ENCODE results near the gene MYBPH. TPM values are rescaled to one million over a fixed set of nuclear protein-coding genes. Genes with fewer than 3 reads are reported as not detected.

Gene MYBPH
- total RNA-seq, 4 donors from 2014 or later, result 0.37 TPM; not detected in 3

- ATAC-seq (ENCODE audit: low FRiP score), result no peak
- TF ChIP-seq, protein P1, sequence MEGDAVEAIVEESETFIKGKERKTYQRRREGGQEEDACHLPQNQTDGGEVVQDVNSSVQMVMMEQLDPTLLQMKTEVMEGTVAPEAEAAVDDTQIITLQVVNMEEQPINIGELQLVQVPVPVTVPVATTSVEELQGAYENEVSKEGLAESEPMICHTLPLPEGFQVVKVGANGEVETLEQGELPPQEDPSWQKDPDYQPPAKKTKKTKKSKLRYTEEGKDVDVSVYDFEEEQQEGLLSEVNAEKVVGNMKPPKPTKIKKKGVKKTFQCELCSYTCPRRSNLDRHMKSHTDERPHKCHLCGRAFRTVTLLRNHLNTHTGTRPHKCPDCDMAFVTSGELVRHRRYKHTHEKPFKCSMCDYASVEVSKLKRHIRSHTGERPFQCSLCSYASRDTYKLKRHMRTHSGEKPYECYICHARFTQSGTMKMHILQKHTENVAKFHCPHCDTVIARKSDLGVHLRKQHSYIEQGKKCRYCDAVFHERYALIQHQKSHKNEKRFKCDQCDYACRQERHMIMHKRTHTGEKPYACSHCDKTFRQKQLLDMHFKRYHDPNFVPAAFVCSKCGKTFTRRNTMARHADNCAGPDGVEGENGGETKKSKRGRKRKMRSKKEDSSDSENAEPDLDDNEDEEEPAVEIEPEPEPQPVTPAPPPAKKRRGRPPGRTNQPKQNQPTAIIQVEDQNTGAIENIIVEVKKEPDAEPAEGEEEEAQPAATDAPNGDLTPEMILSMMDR (IDR thresholded peaks at IDR 0.05), result no peak
- no peak for DNase-seq (ENCODE audit: low spot score)
These were observed 55.1 kb downstream of the MYBPH start for GRCh38 chr1:203120325-203121153.

Other genes starting within 250 kb of the MYBPH start
- 10 to 100 TPM; 12.4 to 25.2 (median 20.8) TPM for gene KLHL12, start 248.6 kb downstream of the MYBPH start, total RNA-seq
- 100 to 1,000 TPM in 1 of 4 donors, 10 to 100 TPM in 3; 79.0 to 117 (median 94.2) TPM for gene ADIPOR1, start 217.5 kb downstream of the MYBPH start, total RNA-seq
- gene CYB5R1, start 208.6 kb downstream of the MYBPH start, total RNA-seq, result 10 to 100 TPM; 34.3 to 57.4 (median 41.6) TPM
- 10 to 100 TPM; 69.2 to 75.8 (median 72.8) TPM for gene TMEM183A, start 168.5 kb downstream of the MYBPH start, total RNA-seq
- gene PPFIA4, start 149.3 kb downstream of the MYBPH start, total RNA-seq, result 1 to 10 TPM in 2 of 4 donors, under 1 TPM in 1, not detected in 1; 0.72 to 1.4 (median 1.2) TPM
- gene MYOG, start 89.8 kb downstream of the MYBPH start, total RNA-seq, result not detected
- gene ADORA1, start 48.1 kb downstream of the MYBPH start, total RNA-seq, result 1 to 10 TPM; 1.4 to 4.3 (median 2.6) TPM
- 100 to 1,000 TPM in 2 of 4 donors, 10 to 100 TPM in 1, under 1 TPM in 1; 0.47 to 338 (median 124) TPM for gene CHI3L1, start 10.9 kb upstream of the MYBPH start, total RNA-seq
- gene CHIT1, start 53.8 kb upstream of the MYBPH start, total RNA-seq, result 10 to 100 TPM in 1 of 4 donors, 1 to 10 TPM in 2, under 1 TPM in 1; 0.19 to 17.7 (median 2.3) TPM
- gene BTG2, start 129.7 kb upstream of the MYBPH start, total RNA-seq, result 100 to 1,000 TPM in 3 of 4 donors, 10 to 100 TPM in 1; 76.3 to 654 (median 238) TPM
- gene FMOD, start 175.3 kb upstream of the MYBPH start, total RNA-seq, result 100 to 1,000 TPM in 2 of 4 donors, 10 to 100 TPM in 2; 50.6 to 179 (median 90.4) TPM